HG03103 (cell line): Measurements from ENCODE around the gene HNRNPA2B1.
"Not testable (repeated sequence)": the region's sequence is repeated elsewhere in the genome, so short reads cannot be mapped to it uniquely, and the experiment has no call there.

Source experiments
- ATAC-seq: cut with Tn5 transposase; IDR thresholded peaks from one replicate; pipeline ENCODE4 v1.9.1; 2021; ENCODE audit warnings: low read depth; ENCODE audit not compliant: unreplicated experiment

The HNRNPA2B1 gene

DNA sequence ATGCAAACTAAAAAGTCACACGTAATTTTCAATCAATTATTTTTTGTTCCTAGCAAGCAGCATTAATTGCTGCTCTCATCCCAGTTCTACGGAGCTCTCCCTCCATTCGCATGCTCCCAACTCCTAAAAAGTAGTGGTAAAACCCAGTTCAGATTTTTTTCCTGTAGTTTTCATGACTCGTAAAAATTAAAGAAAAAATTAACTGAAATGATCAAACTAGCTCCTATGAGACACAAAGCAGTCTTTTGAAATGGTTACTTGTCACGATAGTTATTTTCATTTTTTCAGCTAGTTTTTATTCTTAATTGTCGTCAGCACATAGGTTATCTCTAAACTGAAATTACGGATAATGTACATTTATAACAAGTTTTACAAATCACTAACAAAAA is 1.8 kb downstream of the HNRNPA2B1 start:
- no peak for ATAC-seq

- ATAC-seq, result no peak
These were observed 2.3 kb downstream of the HNRNPA2B1 start for GRCh38 chr7:26198133-26198780.

DNA sequence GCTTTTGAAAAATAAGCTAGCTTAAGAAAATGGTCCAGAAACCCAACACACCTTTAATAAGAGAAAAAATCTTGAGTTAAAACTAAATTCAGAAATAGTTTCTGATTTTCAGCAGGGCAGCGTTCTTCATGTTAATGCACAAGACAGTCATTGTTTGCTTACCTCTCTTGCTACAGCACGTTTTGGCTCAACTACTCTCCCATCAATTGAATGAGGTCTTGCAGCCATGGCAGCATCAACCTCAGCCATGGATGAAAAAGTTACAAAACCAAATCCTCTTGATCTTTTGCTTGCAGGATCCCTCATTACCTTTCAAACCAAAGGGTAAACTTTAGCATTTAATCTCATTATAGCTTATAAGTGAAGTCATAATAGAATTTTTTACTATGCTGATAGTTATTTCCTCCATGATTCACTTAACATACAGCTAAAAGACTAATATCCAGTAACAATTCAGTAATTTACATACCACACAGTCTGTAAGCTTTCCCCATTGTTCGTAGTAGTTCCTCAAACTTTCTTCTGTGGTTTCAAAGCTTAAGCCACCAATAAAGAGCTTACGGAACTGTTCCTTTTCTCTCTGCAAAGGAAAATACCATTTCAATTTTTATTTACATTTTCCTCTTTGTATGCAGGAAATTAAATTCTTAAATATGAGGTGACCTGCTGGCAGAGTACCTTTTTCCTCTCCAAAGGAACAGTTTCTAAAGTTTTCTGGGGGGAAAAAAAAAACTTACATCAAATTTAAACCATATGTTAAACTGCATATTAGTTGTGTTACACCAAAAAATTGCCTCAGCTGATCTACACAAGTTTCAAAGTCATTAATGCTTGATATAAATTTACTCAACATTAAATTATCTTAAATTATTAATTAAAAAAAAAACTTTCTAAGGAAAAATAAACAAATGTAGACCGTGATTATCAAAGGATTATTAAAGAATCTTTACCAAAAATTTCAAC is 3.1 kb downstream of the HNRNPA2B1 start:
- no peak for ATAC-seq

- ATAC-seq, result no peak
These were observed 4.5 kb downstream of the HNRNPA2B1 start for GRCh38 chr7:26195867-26196657.

DNA sequence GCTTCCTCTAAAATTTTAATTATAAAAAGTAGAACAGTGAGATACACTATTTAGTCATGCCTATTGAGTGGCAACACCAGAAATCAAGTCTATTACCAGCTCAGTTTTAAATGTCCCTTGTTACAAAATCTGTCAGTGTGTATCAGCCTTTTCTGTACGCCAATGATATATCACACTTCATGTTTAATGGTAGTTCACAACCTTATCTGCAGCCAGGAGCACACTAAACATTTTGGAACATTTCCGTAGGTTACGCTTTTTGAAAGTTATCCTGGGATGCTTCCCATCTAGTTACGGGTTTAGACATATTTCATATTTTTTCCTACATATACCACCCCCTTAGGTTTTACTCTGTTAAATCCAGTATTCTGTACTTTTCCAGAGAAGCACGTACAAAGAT is 5.4 kb downstream of the HNRNPA2B1 start:
- ATAC-seq, result no peak

DNA sequence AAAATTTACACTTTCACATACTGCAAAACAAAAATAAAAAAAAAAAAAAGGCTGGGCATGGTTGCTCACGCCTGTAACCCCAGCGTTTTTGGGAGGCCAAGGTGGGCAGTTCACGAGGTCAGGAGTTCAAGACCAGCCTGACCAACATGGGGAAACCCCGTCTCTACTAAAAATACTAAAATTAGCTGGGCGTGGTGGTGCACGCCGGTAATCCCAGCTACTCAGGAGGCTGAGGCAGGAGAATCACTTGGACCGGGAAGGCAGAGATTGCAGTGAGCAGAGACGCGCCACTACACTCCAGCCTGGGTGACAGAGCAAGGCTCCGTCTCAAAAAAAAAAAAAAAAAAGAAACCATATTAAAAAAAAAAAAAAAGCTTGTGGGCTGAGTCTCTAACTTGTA is 5.8 kb downstream of the HNRNPA2B1 start:
- ATAC-seq, result not testable (repeated sequence)

DNA sequence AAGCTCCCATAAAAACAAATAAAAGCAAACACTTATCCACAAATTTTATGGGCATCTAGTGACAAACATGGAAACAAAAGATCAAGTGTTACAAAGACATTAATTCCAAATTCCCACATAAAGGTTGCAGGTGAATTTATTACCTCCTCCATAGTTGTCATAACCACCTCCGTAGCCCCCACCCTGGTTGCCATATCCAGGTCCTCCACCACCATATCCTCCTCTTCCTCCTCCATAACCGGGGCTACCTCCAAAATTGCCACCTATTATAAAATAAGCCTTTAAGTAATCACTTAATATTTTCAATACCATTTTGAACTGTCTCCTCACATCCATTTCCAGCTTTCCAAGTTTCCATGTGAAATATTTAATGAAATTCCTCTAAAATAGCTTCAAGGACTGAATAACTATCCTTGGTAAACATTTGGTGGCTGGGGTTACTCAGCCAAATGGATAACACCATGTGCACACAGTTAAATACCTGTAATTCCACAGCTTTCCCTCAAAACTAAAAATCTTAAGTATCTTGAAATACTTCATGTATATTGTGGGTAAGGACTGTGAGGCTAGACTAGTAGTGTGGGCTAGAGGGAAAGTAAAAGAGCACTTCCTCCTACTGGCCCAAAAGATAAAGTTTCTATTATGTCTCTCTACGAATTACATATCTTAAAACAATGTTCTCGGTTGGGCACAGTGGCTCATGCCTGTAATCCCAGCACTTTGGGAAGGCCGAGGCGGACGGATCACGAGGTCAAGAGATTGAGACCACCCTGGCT is 6.9 kb downstream of the HNRNPA2B1 start:
- ATAC-seq, result no peak

GRCh38 chr7:26192485-26193087 is 8.0 kb downstream of the HNRNPA2B1 start:
- ATAC-seq, result no peak

- ATAC-seq, result no peak
These were observed 8.5 kb downstream of the HNRNPA2B1 start for GRCh38 chr7:26191974-26192479.

DNA sequence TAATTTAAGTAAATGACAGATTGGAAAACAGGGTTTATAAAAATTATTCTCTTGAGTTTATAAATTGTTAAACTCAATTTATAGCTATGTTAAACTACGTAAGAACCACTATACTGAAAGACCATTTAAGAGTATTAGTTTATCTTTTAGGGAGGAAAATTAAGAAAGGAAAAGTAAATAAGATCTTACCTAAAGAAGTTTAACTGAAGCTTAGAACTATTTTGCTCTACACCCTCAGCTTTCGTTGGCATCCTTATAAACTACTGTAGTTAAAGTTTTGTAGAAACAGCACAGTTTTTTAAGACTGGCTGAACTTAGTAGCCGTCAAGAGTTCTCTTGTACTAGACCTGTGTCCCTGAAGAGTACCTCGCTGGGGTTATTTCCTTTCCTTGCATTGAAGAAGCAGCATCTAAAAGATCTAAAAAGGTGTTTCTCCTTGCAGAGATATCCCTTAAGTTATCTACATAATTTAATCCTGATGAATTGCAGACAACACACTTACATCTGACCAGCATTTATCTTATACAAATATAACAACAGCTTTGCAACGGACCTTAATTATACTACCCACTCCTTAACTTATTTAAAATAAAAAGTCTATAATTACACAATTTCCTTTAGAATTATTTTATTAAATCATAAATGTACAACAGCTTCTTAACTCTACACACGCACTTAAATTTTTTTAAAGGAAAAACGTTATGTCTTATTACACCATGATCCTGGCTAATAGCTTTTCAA is 9.1 kb downstream of the HNRNPA2B1 start:
- no peak for ATAC-seq

DNA sequence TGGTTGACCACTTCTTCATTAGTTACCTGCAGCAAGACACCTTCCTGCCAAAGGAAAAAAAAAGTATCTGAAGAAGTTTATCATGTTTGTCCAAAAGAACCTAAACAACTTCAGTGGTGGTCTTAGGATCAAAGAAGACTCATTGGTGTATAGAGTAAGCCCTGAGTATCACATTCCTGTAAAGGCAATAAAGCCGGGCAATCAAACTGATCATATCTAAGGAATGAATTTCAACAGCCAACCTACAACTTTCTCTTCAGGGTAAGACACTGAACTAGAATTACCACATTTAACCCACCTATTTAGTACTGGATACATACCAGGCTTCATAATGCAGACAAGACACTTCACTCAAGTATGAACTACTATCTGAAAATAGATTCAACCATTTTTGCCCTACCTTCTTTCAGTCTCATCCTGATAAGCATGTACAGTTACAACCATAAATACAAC is 10.1 kb downstream of the HNRNPA2B1 start:
- ATAC-seq, result no peak

- no peak for ATAC-seq
These were observed 10.8 kb downstream of the HNRNPA2B1 start for GRCh38 chr7:26189697-26190096.

- ATAC-seq, result no peak
These were observed 11.5 kb downstream of the HNRNPA2B1 start for GRCh38 chr7:26188957-26189541.

DNA sequence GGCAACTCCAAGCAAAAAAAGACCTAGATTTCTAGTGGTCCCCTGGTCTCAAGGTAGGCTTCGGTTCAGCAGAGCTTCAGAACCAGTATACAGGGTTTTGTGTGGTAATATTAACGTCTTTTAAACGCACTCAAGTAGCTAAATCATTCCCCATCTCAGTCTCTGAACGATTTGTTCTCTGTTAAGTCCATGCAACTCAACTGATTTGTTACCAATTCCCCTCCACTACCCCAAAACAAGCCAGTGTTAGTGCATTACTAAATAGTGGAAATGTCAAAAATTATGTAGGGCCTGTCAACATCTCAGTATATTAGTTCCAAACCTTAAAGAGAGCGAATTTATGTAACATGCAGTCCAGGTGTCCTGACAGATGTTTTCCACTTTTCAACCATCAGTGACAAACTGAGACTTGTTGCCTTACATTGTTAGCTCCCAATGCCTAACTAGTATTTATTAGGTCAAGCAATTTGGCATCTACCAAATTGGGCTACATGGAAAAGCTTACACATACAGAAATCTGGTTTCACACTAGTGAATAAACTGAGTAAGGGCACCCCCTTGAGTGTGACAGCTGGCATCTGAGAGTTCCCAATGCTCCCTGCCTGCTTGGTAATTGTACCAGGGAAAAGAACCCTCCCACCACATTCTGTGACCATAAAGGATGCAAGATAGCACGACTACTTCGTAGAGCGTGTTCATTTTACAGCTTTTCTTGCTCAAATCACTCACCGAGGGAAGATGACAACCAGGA is 12.2 kb downstream of the HNRNPA2B1 start:
- ATAC-seq, result no peak

DNA sequence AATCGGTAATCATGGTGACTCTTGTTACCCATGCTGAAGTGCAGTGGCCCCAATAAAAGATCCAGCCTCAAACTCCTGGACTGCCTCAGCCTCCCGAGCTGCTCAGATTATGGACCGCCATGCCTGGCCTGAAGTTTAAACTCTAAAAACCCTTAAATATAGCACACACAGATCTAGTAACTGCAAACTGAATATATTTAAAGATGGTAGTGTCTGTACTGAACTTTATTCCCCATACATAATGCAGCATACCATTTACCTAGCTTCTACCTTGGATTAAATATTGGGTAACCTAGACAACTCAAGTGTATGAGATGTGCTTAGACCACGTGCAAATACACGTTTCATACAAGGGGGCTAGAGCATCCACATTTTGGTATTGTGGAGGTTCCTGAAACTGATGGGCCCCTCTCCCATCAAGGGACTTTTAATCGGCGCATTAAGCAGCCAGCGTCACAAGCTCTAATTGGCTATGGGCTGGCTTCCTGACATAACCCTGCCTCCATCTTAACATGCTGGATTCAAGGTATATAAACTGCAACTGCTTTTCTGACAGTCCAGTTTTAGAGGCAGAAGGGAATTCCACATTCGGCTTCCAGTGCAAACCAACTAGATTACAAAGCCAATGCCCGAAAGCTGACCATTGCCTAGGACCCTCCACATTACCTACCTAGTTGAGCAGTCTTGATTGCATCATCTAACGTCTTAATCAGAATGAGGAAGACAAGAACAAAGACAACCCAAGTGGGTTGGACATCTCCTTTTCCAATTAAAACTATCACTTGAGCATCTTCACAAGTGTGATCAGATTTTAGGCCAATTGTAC is 13.0 kb downstream of the HNRNPA2B1 start:
- ATAC-seq, result no peak

DNA sequence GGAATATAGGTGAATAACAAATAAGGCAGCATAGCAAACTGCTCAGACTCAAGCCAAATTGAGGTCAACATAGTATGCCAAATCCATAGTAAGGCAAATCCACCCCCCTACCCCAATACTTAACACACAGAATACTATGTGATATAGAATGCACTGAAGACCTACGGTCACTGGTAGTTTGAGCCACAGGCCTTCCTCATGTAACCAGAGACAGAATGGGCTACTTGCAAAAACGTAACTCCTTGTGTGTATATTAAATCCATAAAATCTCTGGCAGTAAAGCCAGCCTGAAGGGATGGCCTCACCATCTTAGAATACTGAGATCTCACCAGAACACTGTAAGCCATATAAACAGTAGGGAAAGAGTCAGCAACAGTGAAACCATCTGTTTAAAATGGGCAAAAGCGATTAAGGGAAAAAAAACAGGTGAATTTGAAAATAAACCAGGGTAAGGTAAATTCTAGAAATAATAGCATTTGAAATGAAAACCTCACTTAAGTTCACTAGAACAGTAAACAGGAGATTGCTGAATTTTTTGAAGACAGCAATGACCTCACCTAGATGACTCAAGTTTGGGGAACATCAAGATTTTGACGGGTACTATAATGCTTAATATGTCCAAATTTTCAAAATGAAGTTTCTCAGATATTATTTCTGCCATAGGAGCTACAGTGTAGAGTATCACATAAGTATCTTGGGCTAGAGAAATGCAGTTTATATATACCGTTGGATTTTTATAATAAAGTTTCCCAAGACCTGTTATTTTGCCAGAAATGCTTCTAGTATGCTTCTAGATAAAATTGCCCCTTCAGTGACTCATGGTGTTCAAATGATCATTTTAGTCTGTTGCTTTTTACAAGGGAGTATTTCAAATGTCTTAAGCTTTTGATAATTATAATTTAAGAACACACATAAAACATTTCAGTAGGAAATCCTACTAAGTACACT is 13.9 kb downstream of the HNRNPA2B1 start:
- ATAC-seq, result no peak
